Measurements from ENCODE around the gene SFXN3. TPM values are rescaled to one million over a fixed set of nuclear protein-coding genes. Genes with fewer than 3 reads are reported as not detected.

The SFXN3 gene
- total and polyA plus RNA-seq, 2 of the 13 experiments (the other 11 are each of a cell fraction or from before 2014, with no cell fraction given) = 16.8 to 71.5 TPM

DNA sequence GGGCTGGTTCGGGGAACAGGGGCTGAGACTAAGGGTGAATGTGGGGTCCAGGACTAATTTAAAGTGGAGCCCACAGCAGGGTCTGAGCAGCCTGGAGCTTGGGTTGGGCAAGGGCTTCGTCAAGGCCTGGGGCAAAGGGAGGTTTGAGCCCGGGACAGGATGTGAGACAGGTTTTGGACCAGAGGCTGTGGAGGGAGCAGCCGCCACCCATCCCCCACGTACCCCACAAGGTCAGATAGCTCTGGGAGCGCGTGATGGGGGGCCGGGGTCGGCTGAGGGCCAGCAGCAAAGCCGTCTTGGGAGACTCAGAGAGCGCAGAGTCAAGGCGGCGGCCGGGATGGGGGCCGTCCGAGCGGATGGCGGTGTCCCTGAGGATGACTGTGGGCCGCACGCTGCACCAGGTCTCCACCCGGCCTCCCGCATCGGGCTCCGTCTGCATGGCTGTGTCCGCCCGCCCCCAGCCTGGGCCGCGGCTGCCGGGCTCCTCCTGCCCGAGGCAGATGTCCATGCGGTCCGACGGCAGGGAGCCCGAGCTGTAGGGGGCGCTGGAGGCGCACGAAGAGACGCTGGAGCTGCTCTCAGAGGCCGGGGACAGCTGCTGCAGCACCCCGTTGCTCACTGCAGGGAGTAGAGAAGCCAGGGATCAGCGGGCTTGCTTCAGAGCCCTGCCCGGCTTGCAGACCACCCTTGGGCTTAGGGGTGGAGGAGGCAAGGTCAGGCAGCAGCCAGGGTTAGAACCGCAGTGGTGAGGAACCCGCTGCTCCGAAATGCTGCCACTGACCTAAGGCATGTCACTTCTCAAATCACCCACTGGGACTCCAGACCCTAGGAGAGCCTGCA is 12.2 kb upstream of the SFXN3 start (continued):
- TF ChIP-seq MLXIP (CRISPR knock-in tag; IDR thresholded peaks at IDR 0.05; ENCODE audit: borderline replicate concordance) (no peak), RXRA (CRISPR knock-in tag; IDR thresholded peaks at IDR 0.05) (peak; percentile 78), ZNF124 (CRISPR knock-in tag; IDR thresholded peaks at IDR 0.05) (0 out of 2 replicates have a peak, but pooled peaks have one; percentile 80), ZNF558 (CRISPR knock-in tag; IDR thresholded peaks at IDR 0.05; ENCODE audit: borderline replicate concordance) (peak; percentile 90), ATF2 (CRISPR knock-in tag; IDR thresholded peaks at IDR 0.05) (peak; percentile 70), CBX1 (IDR thresholded peaks at IDR 0.05; ENCODE audit: low read depth) (no peak), SPEN (CRISPR knock-in tag; IDR thresholded peaks at IDR 0.05; ENCODE audit: low read depth) (peak; percentile 55), FOXO1 (CRISPR knock-in tag; IDR thresholded peaks at IDR 0.05) (no peak), HMG20B (CRISPR knock-in tag; conservative IDR thresholded peaks at IDR 0.05) (no peak), HOMEZ (CRISPR knock-in tag; IDR thresholded peaks at IDR 0.05; ENCODE audit: low read depth) (no peak), ZNF468 (CRISPR knock-in tag; IDR thresholded peaks at IDR 0.05) (no peak), SRSF1 (optimal IDR thresholded peaks at IDR 0.05; ENCODE audit: low read depth, low read length) (no peak), LCORL (IDR thresholded peaks at IDR 0.05) (no peak), LCORL (CRISPR knock-in tag; IDR thresholded peaks at IDR 0.05) (no peak), FOXM1 (CRISPR knock-in tag; IDR thresholded peaks at IDR 0.05) (no peak), RFXANK (CRISPR knock-in tag; IDR thresholded peaks at IDR 0.05) (no peak), PCBP1 (IDR thresholded peaks at IDR 0.05; ENCODE audit: borderline replicate concordance, low read depth, low read length) (no peak)
- TF ChIP-seq, protein P1, sequence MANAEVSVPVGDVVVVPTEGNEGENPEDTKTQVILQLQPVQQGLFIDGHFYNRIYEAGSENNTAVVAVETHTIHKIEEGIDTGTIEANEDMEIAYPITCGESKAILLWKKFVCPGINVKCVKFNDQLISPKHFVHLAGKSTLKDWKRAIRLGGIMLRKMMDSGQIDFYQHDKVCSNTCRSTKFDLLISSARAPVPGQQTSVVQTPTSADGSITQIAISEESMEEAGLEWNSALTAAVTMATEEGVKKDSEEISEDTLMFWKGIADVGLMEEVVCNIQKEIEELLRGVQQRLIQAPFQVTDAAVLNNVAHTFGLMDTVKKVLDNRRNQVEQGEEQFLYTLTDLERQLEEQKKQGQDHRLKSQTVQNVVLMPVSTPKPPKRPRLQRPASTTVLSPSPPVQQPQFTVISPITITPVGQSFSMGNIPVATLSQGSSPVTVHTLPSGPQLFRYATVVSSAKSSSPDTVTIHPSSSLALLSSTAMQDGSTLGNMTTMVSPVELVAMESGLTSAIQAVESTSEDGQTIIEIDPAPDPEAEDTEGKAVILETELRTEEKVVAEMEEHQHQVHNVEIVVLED (CRISPR knock-in tag; IDR thresholded peaks at IDR 0.05; ENCODE audit: borderline replicate concordance) = no peak
